GM21825 (cell line): ENCODE results near the gene OSCAR.
"Not testable (repeated sequence)": the region's sequence is repeated elsewhere in the genome, so short reads cannot be mapped to it uniquely, and the experiment has no call there.

Source experiments
- ATAC-seq: cut with Tn5 transposase; IDR thresholded peaks from one replicate; pipeline ENCODE4 v1.9.1; 2021; ENCODE audit warnings: mild to moderate bottlenecking, moderate library complexity; ENCODE audit not compliant: unreplicated experiment

The OSCAR gene

DNA sequence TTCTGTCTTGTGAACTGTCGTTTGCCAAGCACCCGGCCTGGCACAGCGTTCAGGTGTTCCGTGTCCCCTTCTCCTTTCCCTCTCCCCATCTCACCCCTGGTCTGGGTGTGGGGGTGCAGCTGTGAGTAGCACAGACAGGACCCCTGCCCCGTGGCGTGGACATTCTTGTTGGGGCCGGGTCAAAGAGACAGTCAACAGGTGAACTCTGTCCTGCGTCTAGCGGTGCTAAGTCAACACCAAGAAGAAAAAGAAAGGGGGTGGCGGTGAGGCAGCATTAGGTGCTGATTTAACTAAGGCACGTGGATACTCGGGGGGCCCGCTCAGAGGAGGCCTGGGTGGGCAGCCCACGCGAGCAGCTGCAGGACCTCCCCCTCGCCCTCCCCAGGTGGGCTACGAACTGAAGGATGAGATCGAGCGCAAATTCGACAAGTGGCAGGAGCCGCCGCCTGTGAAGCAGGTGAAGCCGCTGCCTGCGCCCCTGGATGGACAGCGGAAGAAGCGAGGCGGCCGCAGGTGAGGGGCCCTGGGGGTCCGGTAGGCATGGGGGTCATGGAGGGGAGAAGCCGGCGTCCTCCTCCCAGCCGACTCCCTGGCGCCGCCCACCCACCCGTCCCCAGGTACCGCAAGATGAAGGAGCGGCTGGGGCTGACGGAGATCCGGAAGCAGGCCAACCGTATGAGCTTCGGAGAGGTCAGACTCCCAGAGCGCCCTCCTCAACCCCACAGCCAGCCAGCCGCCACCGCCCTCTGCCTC is 27.3 kb upstream of the OSCAR start:
- no peak for ATAC-seq

DNA sequence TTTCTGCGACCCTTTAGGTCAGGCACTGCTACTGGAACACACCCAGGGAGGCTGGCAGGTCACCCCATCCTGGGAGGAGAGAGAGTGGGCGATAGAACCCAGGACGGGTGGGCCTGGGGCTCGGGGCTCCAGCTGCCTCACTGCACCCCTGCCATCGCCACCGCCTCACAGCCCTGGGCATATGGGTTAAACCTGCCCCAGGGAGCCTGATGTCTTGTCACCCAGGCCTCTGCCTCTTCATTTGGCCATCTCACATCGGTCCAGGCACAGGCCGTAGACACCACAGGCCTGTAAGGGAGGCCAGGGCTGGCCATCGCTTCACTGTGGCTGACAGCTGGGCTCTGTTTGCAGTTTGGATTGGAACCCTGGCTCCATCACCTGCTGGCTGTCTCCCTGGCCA is 25.1 kb upstream of the OSCAR start:
- ATAC-seq = no peak

DNA sequence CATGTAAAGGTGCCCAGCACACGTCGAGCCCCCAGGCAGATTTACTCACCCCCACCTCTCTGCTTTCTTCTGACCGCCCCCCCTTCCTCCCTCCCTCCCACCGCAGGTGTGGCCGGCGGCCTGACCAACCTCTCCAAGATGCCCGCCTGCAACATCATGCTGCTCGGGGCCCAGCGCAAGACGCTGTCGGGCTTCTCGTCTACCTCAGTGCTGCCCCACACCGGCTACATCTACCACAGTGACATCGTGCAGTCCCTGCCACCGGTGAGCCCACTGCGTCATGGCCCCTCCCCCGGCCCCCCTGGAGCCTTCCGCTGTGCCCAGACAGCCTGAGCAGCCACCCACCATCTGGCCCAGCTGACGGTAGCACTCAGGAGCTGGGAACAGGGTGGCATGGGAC is 23.8 kb upstream of the OSCAR start:
- no peak for ATAC-seq

DNA sequence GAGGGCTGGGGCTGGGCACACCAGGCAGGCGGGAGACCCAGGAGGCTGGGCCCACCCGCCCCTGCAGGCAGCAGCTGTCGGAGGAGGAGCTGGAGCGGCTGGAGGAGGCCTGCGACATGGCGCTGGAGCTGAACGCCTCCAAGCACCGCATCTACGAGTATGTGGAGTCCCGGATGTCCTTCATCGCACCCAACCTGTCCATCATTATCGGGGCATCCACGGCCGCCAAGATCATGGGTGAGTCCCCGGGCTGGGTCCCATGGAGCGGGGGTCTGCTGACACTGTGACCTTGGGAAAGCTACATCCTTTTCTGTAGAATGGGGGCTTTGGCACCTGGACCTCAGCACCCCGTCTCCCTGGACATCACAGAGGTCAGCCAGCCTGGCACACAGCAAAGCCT is 23.1 kb upstream of the OSCAR start:
- no peak for ATAC-seq

DNA sequence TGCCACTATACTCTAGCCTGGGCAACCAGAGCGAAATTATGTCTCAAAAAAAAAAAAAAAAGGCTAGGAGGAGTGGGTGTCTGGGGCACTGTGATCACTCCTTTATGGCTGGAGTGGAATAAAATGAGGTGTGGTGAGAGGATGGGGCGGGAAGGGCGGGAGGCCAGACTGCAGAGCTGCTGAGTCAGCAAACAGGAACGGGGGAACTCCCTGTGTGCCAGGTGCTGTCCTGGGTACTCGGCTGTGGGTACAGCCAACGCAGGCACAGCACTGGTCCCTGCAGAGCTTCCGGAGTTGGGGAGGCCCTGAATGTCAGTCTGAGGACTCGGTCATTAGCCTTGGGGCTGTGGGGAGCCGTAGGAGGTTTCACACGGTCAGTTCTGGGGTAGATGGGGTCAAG is 20.7 kb upstream of the OSCAR start:
- ATAC-seq = no peak

DNA sequence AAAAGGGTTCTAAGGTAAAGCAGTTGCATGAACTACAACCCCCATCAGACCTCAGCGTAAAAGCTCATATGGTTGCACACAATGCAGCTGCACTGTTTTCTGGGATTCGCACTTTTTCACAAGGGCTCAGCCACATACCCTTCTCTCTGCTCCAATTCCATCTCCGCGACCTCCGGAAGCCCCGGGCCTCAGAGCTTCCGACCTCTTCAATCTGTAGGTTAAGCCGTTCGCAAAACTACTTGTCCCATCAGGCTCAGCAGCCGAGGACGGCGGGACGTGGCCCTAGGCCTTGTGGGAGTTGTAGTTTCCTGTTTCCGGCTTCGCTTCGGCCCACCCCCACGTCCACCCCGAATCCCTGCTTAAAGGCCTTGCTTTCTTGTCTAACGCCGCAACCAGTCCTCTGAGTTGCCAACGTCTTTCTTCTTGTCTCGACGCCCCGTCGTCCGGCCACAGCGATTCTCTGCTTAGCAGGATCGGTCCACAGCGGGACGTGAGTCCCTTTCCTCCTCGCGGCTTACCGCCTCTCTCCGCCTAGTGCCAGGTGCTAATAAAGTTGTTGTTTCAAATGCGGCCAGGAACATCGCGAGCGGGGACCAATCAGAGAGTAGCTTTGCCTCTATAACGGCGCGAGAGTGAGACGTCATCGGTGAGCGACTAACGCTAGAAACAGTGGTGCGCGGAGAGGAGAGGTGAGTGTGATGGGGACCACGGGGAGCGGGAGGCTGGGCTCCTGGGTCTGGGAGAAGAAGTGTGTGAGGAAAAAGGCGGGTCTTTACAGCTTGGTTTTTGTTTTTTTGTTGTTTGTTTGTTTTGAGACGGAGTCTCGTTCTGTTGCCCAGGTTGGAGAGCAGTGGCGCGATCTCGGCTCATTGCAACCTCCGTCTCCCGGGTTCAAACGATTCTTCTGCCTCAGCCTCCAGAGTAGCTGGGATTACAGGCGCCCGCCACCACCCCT is 14.8 kb upstream of the OSCAR start, which contains the start of the genes PRPF31 and TFPT:
TSS of gene PRPF31 (plus strand) at position 646 of the 955 bp plus-strand sequence. CDS start 2,525 bp downstream, outside the sequence.
TSS of gene TFPT (minus strand) at position 549 of the 955 bp plus-strand sequence. CDS start at position 161, 388 bp downstream.
- ATAC-seq = peak; percentile 62

DNA sequence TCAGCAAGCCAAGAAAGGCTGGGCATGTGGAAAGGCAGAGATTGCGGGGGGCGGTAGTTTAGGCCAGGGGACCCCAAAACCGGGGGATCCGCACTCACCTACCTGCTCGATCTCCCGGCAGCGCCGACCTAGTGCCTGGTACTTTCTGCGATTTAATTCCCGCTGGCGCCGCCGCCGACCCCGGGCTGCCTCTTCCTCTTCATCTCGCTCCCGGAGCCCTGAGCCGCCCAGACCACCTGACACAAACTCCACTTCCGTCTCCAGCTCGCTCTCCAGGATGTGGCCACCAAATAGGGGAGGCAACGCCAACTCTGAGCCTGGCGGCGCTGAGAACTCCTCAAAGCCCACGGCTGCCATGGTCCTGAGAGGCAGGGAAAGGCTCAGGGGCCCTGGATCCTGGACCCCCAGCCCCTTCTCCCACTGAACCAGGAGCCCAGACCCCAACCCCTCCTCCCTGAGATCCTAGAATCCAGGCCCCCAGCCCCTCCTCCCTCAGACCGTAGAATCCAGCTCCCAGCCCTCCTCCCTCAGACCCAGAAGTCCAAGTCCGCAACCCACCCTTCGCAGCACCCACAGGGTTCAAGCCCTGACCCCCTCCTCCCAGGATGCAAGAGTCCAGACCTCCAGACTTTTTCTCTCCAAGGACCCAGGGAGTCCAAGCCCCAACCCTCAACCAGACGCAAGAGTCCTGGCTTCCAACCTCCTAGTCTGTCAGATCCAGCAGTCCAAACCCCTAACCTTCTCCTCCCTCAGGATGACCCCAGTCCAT is 13.9 kb upstream of the OSCAR start:
- ATAC-seq = peak; percentile 9

DNA sequence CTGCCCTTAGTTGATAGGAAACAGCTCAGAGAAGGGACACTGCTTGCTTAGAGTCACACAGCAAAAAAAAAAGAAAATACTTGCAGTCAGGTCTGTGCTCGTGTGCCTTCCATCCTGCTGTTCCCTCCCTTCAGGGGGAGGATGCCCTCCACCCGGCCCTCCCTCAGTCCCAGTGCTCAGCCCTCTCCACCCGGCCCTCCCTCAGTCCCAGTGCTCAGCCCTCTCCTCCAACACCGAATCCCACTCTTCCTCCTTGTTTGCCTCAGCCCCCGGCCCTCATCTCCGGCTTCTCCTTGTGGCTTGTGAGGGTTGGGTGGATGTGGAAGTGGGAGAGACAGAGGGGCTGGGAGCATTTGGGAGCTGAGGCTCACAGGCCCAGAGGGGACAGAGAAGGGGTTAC is 9.0 kb upstream of the OSCAR start:
- no peak for ATAC-seq

DNA sequence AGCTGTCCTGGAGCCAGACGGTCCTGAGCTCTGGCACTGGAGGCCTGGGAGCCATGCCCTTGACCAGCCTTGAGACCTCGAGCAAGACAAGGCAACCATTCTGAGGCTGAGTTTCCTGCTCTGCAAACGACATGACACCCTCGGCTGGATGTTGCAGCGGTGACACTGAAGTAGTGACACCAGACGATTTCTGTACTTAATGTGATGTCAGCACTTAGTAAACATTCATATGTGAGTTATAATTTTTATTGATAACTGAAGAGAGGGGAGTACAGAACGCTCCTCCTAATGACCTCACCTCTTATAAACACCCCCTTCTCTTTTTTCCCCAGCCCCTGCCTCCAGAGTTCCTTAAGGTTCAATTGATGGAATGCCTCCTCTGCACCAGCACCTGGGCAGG is 7.9 kb upstream of the OSCAR start:
- ATAC-seq = no peak

DNA sequence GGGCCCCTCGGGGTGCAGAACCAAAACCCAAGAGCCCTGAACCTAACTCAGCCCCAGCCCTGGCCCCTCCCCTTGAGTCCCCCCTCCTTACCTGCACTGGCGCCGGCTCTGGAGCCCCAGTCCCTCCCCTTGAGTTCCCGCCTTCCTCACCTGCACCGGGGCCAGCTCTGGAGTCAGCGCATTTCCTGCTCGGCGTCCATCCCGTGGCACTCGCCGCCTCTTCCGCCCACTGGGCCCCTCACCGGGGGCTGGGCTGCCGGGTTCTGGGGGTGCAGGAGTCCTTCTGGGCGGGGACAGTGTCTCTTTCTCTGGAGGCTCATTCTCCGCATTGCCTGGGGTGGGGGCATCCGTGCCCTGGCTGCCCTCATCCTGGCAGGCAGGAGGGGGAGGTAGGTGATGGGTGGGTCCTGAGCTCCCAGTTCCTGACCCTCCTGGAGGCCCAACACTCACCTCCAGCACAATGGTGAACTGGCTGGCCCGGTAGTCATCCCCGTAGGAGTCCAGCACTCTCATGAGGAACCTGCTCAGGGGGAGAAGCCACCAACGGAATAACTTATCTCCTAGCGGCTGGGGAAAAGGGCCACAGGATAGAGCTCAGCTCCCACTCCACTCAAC is 7.4 kb upstream of the OSCAR start:
- ATAC-seq = no peak

DNA sequence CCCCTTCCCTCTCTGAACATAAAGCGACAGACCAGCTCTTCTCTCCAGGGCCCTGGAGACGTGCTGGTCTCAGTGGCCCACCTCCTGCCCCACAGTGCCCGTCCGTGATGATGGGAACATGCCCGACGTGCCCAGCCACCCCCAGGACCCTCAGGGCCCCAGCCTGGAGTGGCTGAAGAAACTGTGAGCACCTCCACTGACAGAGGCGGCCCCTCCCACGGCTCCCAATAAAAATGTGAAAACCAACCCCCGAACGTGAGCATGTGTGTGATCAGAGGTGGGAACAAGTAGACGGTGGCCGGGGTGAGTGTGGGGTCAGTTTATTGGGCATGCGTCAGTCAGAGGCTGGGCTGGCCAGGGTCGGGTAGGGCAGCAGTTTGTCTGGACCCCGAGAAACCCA is 6.1 kb upstream of the OSCAR start:
- ATAC-seq = no peak

DNA sequence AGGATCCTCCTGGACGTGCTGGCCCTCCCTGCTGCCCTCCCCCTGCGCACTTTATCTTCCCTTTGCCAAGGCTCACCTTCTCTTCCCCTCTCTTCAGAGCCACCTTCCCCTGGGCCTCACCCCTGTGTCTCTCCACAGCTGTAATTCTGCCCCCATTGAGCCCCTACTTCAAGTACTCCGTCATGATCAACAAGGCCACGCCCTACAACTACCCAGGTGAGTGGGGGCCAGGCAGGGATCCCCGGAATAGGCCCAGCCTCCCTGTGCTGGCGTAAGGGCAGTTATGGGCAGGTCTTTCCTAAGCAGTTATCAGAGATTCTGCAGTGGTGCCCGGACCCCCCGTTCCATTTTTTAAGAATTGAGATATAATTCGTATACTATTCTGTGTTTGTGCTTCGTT is 5.2 kb upstream of the OSCAR start:
- ATAC-seq = no peak

DNA sequence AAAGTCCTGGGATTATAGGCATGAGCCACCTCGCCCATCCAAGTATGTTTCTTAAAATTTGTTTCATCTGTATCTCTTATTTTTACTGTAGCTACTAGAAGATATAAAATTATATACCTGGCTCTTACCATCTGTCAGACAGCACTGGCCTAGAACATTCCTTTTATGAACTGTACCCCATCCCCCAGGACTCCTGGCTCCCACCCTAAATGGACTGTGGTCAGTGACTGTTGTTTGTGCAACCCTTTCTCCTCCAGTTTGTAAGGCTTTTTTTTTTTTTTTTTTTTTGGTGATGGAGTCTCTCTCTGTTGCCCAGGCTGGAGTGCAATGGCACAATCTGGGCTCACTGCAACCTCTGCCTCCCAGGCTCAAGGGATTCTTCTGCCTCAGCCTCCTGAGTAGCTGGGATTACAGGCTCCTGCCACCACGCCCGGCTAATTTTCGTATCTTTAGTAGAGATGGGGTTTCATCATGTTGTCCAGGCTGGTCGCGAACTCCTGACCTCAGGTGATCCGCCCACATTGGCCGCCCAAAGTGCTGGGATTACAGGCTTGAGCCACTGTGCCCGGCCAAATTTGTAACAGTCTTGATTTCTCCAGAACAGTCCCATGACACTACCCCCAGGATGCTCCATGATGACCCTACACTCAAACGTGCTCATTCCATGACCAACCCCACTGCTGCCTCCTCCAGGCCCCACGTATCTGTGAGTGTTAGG is 4.6 kb upstream of the OSCAR start:
- no peak for ATAC-seq

DNA sequence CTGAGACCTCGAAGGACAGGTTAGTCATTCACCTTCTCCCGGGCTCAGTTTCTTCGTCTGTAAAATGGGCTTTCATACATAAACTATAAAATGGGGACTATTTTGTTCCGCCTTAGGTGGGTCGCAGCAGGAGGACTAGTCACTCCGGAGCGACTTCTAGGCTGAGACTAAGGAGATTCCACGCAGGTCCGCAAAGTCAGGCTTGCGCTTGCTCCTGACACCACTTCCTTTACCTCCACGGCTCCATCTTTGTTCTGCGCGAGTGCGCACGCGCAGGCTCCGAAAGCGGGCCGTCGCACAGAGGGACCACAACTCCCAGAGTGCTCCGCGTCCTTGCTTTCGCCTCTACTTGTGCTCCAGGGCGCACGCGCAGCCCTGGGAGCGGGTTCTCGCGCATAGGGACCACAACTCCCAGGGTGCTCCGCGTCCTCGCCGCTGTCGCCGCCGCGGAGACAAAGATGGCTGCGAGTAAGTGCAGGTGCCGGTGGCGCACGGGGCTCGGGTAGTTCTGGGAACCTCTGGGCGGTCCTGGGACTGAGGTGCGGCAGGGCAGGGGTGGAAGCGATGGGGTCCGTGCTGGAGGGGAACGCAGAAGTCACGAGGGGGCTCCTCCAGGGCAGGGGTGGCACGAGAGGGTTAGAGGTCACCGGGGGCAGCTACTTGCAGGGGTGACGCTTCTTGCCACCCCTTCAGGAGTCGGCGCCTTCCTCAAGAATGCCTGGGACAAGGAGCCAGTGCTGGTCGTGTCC is 2.0 kb upstream of the OSCAR start, which contains the start of gene NDUFA3:
TSS of gene NDUFA3 (plus strand) at position 435 of the 749 bp plus-strand sequence. CDS start at position 459, 24 bp downstream.
- peak; percentile 85 for ATAC-seq

DNA sequence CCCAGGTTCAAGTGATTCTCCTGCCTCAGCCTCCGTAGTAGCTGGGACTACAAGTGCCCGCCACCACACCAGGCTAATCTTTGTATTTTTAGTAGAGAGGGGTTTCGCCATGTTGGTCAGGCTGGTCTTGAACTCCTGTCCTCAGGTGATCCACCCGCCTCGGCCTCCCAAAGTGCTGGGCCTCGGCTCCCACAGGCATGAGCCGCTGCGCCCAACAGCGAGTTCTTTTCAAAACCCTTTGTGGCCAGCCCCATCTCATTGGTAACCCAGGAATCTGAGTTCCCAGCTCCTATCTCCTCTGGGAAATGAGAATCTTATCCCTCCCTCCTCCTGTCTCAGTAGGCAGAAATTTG is 724 bp downstream of the OSCAR start:
- not testable (repeated sequence) for ATAC-seq

DNA sequence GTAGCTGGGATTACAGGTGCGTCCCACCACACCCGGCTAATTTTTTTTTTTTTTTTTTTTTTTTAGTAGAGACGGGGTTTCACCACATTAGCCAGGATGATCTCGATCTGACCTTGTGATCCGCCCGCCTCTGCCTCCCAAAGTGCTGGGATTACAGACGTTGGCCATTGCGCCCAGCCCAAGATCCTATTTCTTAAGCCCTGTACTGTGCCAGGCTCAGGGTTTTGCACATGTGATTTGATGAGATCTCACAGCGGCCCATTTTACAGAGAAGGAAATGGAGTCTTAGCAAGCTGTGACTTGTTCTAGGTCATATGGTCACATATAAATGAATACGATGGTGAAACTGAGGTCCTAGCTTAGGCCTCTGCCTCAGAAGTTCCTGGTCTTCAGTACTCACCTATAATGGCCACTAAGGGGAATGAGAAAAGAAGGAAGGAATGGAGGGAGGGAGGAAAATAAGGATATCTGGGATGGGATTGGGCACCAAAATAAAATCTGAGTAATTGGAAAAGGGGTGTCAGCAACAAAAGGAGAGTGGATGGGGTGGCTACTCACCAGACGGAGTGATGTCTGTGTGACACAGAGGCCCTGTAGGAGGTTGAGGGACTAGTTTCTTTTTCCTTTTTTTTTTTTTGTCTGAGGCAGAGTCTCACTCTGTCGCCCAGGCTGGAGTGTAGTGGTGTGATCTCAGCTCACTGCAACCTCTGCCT is 1.3 kb downstream of the OSCAR start:
- ATAC-seq = no peak

DNA sequence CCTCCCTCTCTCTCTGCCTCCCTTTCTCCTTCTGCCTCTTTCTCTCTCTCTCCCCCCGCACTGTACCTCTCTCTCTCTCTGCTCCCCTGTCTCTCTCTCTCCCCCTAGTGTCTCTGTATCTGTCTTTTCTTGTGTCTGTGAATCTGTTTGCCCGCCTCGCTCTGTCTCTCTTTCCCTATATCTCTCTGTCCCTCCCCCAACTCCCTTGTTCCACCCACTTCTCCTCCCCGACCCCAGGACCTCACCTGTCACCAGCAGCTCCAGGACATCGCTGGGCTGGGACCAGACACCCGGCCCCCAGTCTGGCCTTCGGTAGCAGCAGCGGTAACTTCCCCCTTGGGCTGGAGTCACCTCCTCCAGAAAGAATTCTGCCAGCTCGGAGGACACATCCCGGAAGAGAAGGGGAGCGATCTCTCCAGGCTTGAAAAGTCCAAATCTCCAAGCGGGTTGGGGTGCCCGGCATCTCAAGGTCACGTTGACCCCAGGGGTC is 3.9 kb downstream of the OSCAR start:
- ATAC-seq = no peak

DNA sequence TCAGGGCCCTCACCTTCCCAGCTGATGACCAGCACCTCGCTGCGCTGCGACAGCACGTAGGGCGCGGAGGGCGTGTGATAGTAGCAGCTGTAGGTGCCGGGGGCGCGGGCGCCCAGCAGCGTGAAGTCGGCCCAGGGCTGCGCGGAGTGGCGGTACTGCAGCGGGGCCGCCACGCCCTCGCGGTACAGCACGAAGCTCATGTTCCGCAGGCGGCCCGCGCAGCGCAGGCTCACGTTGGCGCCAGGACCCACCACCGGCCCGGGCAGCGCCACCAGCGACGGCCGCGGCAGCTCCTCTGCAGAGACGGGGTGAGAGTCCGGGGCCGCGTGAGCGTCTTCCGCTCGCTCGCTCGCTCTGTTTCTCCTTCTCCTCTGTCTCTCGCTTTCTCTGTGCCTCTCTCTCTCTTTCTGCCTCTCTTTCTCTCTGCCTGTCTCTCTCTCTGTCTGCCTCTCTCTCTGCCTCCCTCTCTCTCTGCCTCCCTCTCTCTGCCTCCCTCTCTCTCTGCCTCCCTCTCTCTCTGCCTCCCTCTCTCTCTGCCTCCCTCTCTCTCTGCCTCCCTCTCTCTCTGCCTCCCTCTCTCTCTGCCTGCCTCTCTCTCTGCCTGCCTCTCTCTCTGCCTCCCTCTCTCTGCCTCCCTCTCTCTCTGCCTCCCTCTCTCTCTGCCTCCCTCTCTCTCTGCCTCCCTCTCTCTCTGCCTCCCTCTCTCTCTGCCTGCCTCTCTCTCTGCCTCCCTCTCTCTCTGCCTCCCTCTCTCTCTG is 4.6 kb downstream of the OSCAR start:
- not testable (repeated sequence) for ATAC-seq
